IPS DF 6.9 (cell line): ENCODE measurements around the gene CD8B2.
"Not testable (repeated sequence)": the region's sequence is repeated elsewhere in the genome, so short reads cannot be mapped to it uniquely, and the experiment has no call there.

ENCODE experiments used
- DNase-seq: peaks from one replicate; pipeline ENCODE4 v3.0.0-alpha.2; 2013; ENCODE audit warnings: low read depth, low spot score
- H3K27ac ChIP-seq: one replicate; pipeline ENCODE4 v1.5.1; 2013; ENCODE audit warnings: low read length, control low read depth
- H3K27me3 ChIP-seq: 2 replicates; pipeline ENCODE4 v1.6.1; 2013; ENCODE audit warnings: mild to moderate bottlenecking, low read length; ENCODE audit not compliant: control insufficient read depth, insufficient read depth
- H3K36me3 ChIP-seq: 2 replicates; pipeline ENCODE4 v1.6.1; 2013; ENCODE audit warnings: low read length; ENCODE audit not compliant: control insufficient read depth, insufficient read depth
- H3K4me1 ChIP-seq: 2 replicates; pipeline ENCODE4 v1.6.1; 2013; ENCODE audit warnings: low read length; ENCODE audit not compliant: control insufficient read depth, insufficient read depth
- H3K4me3 ChIP-seq: 2 replicates; pipeline ENCODE4 v1.5.1; 2013; ENCODE audit warnings: mild to moderate bottlenecking, low read length
- H3K9me3 ChIP-seq: 2 replicates; pipeline ENCODE4 v1.6.1; 2013; ENCODE audit warnings: low read length, inconsistent platforms; ENCODE audit not compliant: control insufficient read depth, insufficient read depth
- WGBS: extraction: QIAGEN DNeasy Blood & Tissue Kit; methylation state at CpG from one replicate; pipeline ENCODE4 v1.1.7; 2013; ENCODE audit warnings: mixed read lengths, missing lambda C conversion rate; ENCODE audit not compliant: insufficient read length, insufficient coverage; 5-methylcytosine and 5-hydroxymethylcytosine counted together

The CD8B2 gene

DNA sequence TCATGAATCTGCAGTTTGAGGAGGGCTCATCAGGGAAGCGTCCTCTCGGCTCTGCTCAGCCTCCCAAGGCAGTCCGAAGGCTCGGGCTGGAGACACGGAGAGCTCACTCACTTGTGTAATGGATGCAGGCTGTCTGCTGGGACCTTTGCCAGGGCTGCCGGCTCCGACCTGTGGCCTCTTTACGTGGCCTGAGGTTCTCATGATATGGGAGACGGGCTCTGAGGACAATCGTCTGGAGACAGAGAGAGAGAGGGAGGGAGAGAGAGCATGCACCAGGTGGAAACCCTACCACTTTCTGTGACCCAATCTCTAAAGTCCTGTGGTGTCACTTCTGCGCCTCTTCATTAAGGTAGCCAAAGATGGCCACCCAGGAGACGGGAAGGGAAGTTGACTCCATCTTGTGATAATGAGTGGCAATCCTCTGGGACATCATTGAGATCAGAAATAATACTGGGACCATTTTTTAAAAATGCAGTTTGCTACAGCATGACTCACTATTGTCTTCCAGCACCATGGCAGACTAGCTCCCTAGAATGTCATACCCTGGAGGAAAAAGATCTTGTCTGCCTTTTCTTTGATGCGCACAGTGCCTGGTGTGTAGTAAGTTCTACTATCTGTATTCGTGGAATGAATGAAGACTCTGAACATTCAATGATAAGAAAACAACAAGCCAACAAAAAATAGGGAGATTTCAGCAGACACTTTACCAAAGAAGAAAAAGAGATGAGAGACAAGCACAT, 60.2 kb downstream of the CD8B2 start:
- no peaks in the 10 kb centered on the region for H3K9me3 ChIP-seq
- H3K27ac ChIP-seq: no peak overlapping the region
- no peak for DNase-seq
- WGBS: no CpG with 5 or more reads among the region's 14 CpGs
- no peaks in the 10 kb centered on the region for H3K27me3 ChIP-seq
- no peaks in the 10 kb centered on the region for H3K36me3 ChIP-seq
- no peak overlapping the region for H3K4me3 ChIP-seq
- no peaks in the 10 kb centered on the region for H3K4me1 ChIP-seq

DNA sequence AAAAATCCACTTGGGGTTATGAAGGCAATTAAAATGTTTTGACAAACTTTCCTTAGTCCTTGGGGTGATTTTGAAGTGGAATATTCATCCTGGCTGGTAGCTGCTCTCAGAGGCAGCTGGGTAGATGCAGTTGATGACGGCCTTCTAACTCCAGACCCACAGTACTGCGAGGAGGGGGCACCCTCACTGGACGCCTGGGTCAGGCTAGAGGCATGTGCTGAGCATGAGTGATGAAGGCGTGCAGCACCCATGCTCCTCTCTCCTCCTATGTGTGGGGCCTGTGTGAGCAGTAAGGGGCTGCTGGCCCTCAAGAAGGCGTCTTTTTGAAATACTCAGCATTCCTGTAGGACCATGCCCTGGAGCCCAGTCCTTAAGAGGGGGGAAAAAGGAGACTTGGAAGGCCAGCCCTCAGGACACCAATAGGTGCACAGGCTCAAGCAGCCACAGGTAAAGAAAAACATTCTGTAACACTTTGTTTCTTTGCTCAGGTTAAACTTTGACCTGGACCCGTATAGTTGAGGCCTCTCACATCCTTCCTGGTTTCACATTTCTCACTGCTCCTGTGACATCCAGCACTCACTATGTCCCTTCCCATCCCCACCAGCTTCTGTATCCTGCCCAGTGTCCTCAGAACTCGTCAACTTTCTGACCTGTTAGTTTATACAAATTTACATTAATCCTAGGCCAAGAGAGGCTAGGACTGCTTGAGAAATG, 64.4 kb downstream of the CD8B2 start:
- Histone ChIP-seq H3K36me3 (no peaks in the 10 kb centered on the region), H3K27me3 (no peaks in the 10 kb centered on the region), H3K27ac (no peak overlapping the region), H3K9me3 (no peaks in the 10 kb centered on the region), H3K4me3 (no peak overlapping the region), H3K4me1 (no peaks in the 10 kb centered on the region)
- no CpG with 5 or more reads among the region's 7 CpGs for WGBS
- no peak for DNase-seq

DNA sequence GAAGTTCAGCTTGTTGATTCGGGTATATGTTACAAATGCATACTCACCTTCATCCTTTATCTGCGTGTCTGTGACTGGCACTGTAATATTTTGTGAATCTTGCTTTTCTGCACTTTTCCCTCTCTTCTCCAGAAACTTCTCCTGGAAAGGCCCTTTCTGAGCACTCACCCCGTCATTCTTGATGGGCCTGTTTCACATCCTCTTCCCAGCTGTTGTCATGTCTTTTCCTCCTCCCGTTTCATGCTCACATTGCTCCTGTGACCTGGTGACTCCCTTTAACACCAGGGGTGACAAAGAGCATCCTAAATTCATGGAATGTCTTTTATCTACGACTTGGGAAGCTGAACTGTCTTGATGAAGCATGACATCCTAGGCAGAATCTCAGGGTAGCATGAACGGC, 65.8 kb downstream of the CD8B2 start:
- no CpG with 5 or more reads among the region's 6 CpGs for WGBS
- Histone ChIP-seq H3K27ac (no peak overlapping the region), H3K4me3 (no peak overlapping the region), H3K9me3 (no peaks in the 10 kb centered on the region; the same call in 1 of the 2 replicates), H3K4me1 (no peaks in the 10 kb centered on the region), H3K36me3 (no peaks in the 10 kb centered on the region), H3K27me3 (no peaks in the 10 kb centered on the region)
- no peak for DNase-seq

DNA sequence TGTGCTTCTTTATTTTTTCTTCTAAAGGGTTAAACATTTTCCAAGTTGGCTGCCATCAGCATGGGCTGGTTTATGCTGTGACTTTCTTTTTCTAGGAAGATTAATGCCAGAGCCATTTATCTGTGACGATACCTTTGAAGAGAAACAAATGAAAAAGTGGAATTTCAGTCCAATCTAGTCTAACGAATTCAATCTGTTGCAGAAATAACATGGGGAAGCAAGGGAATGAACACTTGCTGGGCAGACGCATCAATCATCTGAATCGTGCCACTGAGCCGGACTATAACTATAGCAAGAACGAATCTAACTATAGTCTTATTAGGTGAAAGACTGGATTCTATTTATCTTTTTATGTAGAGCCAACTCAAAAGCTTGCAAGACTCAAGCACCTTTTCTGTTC, 66.2 kb downstream of the CD8B2 start:
- WGBS: no CpG with 5 or more reads among the region's 6 CpGs
- no peaks in the 10 kb centered on the region for H3K4me1 ChIP-seq
- no peaks in the 10 kb centered on the region for H3K27me3 ChIP-seq
- no peak overlapping the region for H3K4me3 ChIP-seq
- DNase-seq: no peak
- no peaks in the 10 kb centered on the region; the same call in 1 of the 2 replicates for H3K9me3 ChIP-seq
- H3K36me3 ChIP-seq: no peaks in the 10 kb centered on the region
- no peak overlapping the region for H3K27ac ChIP-seq

DNA sequence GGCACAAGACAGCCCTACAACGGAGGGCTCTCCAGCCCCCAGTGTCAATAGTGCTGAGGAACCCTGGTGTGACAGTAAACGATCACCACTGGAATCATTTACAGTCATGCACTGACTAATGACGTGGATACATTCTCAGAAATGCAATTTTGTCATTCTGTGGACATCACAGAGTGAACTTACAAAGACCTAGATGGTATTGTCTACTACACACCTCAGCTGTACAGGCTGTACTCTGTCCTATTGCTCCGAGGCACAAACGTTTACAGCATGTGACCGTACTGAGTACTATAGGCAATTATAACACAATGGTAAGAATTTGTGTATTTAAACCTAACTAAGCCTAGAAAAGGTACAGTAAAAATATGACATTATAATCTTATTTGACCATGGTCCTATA, 67.2 kb downstream of the CD8B2 start:
- no peaks in the 10 kb centered on the region; the same call in 1 of the 2 replicates for H3K9me3 ChIP-seq
- H3K4me1 ChIP-seq: no peaks in the 10 kb centered on the region
- H3K27me3 ChIP-seq: no peaks in the 10 kb centered on the region
- no peak overlapping the region for H3K27ac ChIP-seq
- H3K36me3 ChIP-seq: no peaks in the 10 kb centered on the region
- H3K4me3 ChIP-seq: no peak overlapping the region
- WGBS: no CpG with 5 or more reads among the region's 6 CpGs
- no peak for DNase-seq

DNA sequence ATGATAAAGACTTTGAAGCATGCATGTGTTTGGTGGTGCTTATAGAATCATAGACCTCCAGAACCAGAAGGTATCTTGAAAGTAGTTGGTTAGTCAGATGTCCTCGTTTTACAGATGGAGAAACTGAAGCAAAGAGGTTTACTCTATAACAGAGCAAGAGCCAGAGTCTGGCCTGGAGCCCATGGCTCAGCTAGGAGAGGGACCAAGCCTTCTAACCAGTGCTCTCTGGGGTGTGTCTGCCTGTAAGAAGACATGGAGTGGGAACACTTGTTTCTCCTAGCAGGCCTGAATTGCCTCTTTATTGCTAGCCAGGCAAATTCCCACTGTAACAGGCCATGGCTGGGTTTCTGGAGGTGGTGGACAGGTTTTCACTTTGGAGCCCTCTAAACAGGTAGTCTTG, 67.9 kb downstream of the CD8B2 start:
- H3K27ac ChIP-seq: no peak overlapping the region
- no peaks in the 10 kb centered on the region for H3K4me1 ChIP-seq
- no peaks in the 10 kb centered on the region; the same call in 1 of the 2 replicates for H3K9me3 ChIP-seq
- no peak overlapping the region for H3K4me3 ChIP-seq
- no peaks in the 10 kb centered on the region for H3K36me3 ChIP-seq
- no peak for DNase-seq
- no CpG with 5 or more reads among the region's 1 CpG for WGBS
- H3K27me3 ChIP-seq: no peaks in the 10 kb centered on the region

DNA sequence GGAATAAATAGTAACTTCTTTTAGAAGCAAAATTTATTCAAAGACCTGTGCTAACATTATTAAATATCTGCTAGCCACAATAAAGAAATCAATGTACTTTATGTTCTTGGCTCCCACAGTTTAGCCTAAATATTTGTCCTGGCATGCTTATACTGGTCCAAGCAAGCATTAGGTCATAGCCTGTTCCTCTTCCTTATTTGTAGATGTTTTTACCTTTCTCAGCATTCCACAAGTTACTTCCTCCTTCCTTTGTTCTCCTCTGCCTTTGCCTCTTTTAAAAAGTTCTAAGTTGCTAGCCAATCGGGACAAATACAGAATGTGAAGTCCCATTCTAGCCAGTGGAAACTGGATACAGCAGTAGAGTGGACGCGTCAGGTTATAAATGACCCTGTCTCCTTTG, 72.6 kb downstream of the CD8B2 start:
- not testable (repeated sequence) for H3K4me3 ChIP-seq, DNase-seq, H3K27me3 ChIP-seq, H3K9me3 ChIP-seq, H3K36me3 ChIP-seq, H3K27ac ChIP-seq, H3K4me1 ChIP-seq
- no CpG with 5 or more reads among the region's 3 CpGs for WGBS

DNA sequence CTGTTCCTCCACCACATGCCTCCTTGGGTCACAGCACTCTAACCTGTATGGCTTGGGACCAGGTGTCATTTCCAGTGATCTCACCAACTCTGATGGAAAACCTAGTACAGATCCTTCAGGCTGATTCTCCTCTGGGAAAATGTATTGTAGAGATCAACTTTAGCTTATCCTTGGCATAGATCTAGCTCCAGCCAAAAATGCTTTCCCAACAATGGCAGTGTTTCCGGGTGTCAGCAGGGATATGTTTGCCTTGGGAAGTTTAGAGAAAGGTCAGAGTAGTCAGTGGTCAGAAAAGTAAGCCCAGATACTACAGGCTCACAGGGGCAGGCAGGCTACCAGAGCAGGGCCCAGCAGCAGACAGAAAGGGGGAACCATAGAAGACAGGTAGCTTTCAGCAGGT, 73.6 kb downstream of the CD8B2 start:
- DNase-seq: no peak
- Histone ChIP-seq H3K4me3 (no peak overlapping the region), H3K27me3 (no peaks in the 10 kb centered on the region), H3K9me3 (no peaks in the 10 kb centered on the region; the same call in 1 of the 2 replicates), H3K36me3 (no peaks in the 10 kb centered on the region), H3K4me1 (no peaks in the 10 kb centered on the region; the same call in 1 of the 2 replicates), H3K27ac (no peak overlapping the region)
- WGBS: no CpG with 5 or more reads among the region's 1 CpG

DNA sequence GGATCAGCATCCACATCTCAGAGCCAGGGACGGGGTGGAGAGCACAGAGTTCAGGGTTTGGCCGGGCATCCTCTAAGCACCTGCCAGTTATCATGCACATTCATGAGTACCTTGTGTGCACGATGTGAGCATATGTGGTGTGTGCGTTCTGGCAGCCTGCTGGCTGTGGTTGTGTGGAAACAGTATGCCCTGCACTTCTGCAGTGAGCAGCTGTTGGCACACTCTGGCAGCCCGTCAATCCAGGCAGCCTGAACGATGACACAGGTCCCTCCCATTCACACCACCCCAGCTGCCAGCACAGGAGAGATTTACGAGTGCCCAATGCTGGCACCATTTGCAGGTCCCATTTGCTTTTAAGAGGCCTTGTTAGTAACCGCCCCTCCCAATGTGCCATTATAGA, 74.2 kb downstream of the CD8B2 start:
- Histone ChIP-seq H3K27ac (no peak overlapping the region), H3K36me3 (no peaks in the 10 kb centered on the region), H3K9me3 (no peaks in the 10 kb centered on the region; the same call in 1 of the 2 replicates), H3K4me3 (no peak overlapping the region), H3K4me1 (peaks cover 2% of the 10 kb centered on the region; the same call in 1 of the 2 replicates), H3K27me3 (no peaks in the 10 kb centered on the region)
- no peak for DNase-seq
- WGBS: no CpG with 5 or more reads among the region's 8 CpGs

DNA sequence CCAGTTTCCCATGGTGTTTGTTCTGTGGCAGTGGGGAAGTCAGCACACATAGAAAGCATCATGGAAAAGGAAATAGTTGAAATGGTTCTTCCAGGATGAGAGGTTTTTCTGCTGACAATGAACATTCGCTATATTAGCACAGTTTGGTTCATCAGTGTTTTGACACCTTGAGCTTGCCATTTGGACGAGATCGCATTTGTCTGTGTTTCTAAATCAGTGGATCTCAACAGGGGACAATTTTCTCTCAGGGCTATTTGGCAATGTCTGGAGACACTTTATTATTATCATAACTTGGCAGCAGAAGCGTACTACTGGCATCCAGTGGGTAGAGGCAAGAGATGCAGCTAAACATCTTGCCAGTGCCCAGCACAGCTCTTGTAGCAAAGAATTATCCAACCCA, 74.6 kb downstream of the CD8B2 start:
- no peak overlapping the region for H3K27ac ChIP-seq
- WGBS: no CpG with 5 or more reads among the region's 4 CpGs
- no peak overlapping the region for H3K4me3 ChIP-seq

More for the DNA sequence above, 74.6 kb downstream of the CD8B2 start:
- DNase-seq: no peak
- Histone ChIP-seq H3K36me3 (no peaks in the 10 kb centered on the region), H3K9me3 (no peaks in the 10 kb centered on the region; the same call in 1 of the 2 replicates), H3K4me1 (peaks cover 2% of the 10 kb centered on the region; the same call in 1 of the 2 replicates), H3K27me3 (no peaks in the 10 kb centered on the region)
